T-helper 2 cell treated with Interferon-gamma antibody and Interleukin-4, amounts not matched to agents 100 ng/mL and 5 ng/mL, for 36 hours (primary cell): ENCODE data around the gene OXGR1. TPM values are rescaled to one million over a fixed set of nuclear protein-coding genes. Genes with fewer than 3 reads are reported as not detected.
"Not testable (repeated sequence)": the region's sequence is repeated elsewhere in the genome, so short reads cannot be mapped to it uniquely, and the experiment has no call there.

Source experiments
- intact Hi-C: fragments of 100-400 bp; cut with micrococcal nuclease; formaldehyde crosslinking; loops from one replicate; pipeline ENCODE4 v1.15.1; 2023
- total RNA-seq: library from RNA; stranded (reverse); gene quantifications from 2 replicates; pipeline ENCODE4 v1.2.3, GENCODE V29; 2022

Gene OXGR1
- total RNA-seq, 1 donor from 2014 or later: not detected

- intact Hi-C loops: no loop called here
Measured at GRCh38 chr13:97005625-97006262, 11.5 kb upstream of the OXGR1 start.

DNA sequence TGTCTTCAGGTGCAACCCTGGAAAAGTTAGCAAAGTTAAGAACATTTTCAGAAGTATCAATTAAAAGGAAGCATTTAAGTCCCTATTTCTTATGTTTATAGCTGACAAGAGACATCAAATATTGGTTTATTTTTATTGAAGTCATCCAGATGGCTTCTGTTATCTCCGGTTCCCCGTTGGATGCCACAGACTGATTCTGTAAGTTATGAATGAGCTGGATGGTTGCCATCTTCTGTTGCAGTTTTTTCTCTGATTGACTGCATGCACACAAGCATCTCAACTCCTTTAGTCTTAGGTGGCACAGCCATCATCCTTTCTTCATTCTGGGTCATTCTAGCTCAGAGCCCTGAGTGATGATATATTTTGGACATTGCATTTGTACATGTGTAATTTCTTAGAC, 10.6 kb upstream of the OXGR1 start:
- intact Hi-C loops: no loop called here

DNA sequence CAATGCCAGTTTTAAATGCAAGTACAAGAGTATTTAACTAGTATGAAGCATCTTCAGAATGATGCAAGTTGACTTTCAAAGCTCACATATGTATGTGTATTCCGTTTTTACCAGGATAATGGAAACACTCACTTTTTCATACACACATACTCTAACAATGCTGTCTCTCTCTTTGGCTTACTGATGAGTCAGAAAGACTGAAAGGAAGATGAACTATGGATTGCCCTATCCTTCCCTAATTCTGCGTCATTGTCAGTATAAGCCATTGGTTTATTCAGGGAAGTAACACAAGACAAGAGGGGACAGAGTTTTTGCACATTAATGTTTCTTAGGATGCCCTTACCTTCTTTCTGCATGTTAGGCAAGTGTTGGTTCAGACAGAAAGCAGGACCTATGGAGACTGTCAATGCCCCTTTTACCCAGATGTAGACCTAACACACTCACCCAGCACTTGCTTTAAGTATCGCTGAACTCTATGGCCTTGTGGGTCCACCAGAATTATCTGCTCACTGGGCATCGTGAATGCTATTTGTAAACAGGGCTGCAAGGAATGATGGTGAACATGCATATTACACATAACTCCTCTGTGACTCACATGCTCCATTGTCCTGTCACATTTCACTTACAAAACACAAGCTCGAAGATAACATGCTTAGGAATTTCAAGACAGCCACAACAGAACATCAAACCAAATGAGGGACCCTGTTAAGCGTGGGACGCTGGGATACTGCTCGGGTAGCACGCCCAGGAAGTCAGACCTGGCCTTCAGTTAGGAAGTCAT, 10.0 kb upstream of the OXGR1 start:
- intact Hi-C loops: no loop called here

- intact Hi-C loops: no loop called here
Measured at GRCh38 chr13:97003071-97003470, 8.8 kb upstream of the OXGR1 start.

DNA sequence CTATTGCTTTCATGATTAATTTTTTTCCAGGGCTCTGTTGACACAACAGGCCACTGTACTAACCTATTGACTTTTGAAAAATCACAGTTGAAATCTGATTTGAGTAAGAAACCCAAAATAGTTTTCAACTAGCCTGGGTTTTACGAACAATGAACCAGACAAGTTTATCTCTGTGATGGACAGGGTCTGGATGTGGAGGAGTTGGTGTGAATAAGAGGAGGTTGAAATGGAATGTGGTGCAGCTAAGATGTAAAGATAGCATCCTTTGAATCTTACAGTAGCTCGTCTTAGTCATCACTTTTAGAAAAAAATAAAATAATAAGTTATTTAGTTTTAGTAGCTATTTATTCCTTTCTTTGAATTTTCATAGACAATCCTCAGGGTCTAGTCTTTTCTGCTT, 8.3 kb upstream of the OXGR1 start:
- intact Hi-C loops: no loop called here

GRCh38 chr13:97001636-97002035, 7.4 kb upstream of the OXGR1 start:
- intact Hi-C loops: no loop called here

DNA sequence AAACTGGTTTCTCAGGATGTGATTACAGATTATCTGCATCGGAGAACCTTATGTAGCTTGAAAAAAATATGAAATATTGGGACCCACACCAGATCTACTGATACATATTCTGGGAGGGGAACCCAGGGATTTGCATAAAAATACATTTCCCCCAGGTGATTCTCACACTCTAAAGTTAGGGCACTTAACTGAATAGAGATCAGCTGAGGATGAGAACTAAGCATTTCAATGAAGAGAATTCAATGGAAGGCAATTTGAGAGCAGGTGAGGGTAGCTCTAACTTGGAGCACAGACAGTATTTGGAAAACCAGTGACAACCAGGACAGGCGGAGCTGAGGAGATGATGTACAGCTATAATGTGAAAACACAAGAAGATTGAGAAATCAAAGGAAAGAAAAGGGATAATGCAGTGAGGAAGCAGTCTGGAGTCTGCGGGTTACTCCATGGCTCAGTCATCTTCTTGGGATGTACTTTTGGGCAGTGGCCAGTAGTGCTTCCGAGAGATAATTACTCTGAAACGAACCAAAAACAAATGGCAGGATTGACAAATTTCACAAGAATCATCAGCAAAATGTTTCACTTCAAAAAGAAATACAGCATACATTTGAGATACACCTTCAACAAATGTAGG, 6.1 kb upstream of the OXGR1 start:
- intact Hi-C loops: no loop called here

DNA sequence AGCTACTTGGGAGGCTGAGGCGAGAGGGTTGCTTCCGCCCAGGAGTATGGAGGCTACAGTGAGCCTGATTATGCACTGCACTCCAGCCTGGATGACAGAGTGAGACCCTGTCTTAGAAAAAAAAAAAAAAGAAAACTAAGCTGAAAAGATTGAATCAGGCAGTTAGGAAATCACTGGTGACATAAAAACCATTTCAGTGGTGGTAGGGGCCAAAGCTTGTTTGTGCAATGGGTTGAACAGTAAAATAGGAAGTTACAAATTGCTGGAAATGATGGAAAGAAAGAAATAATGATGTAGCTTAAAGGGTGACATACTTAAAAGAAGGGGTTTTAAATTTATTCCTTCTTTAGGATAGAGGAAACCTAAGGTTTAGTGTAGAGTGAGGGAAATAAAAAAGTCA, 4.8 kb upstream of the OXGR1 start:
- intact Hi-C loops: no loop called here

DNA sequence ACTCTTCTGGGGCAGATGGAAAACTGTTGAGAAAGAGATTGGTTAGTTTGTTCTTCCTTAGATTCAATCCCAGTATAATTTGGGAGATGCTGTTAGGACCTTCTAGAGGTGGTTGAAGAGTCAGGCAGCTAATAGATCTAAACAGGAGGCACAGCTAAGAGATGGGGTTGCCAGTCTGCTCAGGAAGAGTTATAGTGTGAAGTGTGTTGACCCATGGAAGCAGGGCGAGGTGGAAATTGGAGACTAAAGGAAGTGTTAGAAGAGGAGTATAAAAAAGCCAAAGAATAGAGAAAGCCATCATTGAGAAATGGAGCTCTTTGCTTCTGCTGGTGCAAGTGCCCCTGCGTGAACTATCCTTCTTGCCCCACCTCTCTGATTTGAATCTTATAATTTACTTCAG, 3.8 kb upstream of the OXGR1 start:
- intact Hi-C loops: no loop called here

GRCh38 chr13:96996886-96997285, 2.6 kb upstream of the OXGR1 start:
- intact Hi-C loops: no loop called here

DNA sequence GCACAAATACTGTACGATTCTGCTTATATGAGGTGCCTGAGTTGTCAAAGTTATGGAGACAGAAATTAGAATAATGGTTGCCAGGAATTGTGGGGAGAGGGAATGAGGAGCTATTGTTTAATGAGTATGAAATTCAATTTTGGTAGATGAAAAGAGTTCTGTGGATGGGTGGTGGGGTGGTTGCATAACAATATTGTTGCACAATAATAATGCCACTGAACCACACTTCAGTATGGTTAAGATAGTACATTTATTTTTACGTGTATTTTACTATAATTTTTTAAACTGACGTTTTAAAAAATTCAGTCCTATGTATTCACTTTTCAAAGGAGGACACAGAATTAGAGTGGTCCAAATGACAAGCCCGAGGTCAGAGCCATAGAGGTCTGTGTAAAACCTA, 1.8 kb upstream of the OXGR1 start:
- intact Hi-C loops: no loop called here

GRCh38 chr13:96994858-96995243, 575 bp upstream of the OXGR1 start:
- intact Hi-C loops: no loop called here

GRCh38 chr13:96993634-96994016, 651 bp downstream of the OXGR1 start:
- intact Hi-C loops: no loop called here

DNA sequence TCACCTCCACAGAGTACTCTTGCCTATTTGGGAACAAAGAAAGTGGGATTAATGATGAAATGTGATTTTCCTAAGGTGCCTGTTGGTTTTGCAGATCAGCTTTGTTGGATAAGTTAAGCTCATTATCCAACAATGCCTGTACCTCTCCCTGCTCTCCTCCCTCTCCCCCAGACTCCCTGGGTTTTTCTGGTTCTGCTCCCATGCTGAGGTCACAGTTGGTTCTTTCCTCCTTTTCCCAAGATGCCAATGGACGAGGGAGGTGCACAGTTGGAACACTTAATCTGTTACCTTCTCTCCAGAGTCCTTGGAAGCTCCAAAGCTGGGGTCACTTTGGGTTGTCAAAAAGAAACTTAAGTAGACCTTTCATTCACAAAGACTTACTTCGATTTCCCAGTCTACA, 1.6 kb downstream of the OXGR1 start:
- intact Hi-C loops: no loop called here

DNA sequence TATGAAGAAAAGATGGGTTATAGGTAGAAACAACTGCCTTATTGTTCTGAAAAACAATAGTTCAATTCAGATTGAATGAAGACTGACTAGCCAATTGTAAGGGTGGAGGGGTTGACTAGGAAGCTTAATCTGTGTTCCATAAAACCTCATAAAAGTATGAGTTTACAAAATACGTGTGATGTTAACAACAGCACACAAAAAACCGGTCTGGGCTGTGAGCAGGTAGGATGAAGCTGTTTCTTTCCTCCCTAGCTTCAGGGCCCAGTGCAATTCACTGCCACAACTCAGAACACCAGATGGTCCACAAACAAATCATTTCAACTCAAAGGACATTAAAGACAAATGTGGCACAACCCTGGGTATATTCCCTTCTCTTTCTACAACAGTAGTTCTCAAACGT, 3.2 kb downstream of the OXGR1 start:
- intact Hi-C loops: no loop called here

DNA sequence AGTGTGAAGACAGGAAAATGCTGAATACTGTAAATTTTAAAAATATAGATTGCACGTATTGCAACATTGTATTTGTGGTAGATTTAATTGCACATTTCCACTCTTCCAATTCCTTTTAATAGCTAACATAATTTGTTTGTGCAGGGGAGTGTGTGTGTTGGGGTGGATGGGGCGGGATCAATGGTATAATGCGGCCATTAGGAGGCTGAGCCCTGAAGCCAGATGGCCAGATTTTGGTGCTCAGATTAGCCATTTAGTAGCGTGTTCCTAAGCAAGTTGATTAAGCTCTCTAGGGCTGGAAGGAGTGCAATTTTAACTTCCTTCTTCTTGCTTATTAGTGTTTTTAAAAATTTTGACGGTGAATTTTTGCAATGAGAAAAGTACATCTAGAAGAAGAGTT, 5.8 kb downstream of the OXGR1 start:
- intact Hi-C loops: no loop called here

DNA sequence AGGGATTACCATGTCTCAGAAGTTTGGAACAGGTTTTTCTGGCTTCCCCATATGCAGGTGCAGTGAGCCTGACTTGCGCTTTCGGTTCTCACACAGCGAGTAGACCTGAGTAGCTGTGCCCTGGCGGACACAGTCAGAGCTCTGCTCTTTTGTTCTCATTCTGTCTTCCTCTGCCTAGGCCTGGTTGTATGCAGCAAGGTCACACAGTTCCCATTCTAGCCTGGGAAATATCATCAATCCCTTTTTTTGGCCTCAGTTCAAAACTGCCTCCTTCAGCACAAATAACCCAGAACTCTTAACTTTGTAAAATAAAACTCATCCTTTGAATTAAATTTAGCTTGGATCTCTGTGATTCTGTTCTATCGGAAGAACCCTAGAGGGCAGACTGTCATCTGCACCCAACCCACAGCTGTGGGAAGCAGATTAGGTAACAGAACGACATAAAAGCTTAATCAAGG, 10.2 kb downstream of the OXGR1 start:
- intact Hi-C loops: no loop called here

- intact Hi-C loops: no loop called here
Measured at GRCh38 chr13:96982672-96983071, 11.6 kb downstream of the OXGR1 start.

- intact Hi-C loops: not testable (repeated sequence)
Measured at GRCh38 chr13:96979861-96980260, 14.4 kb downstream of the OXGR1 start.

DNA sequence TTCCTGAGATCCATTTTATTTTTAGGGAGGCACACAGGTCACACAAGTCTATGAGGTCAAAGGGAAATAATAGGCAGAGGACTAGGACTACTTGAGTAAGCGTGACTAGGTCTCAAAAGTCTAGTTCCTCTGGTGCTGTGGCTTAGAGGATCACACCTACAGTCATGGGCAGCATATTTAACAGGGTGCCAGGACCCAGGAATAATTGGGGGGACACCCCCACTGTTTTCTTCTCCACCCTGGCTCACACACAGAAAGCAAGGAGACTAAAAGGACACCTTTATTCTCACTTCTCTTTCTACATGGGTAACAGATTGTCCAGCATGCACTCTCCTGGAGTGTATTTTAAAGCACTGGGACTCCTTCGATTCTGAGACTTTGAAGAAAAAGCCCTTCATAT, 26.2 kb downstream of the OXGR1 start:
- intact Hi-C loops: no loop called here

DNA sequence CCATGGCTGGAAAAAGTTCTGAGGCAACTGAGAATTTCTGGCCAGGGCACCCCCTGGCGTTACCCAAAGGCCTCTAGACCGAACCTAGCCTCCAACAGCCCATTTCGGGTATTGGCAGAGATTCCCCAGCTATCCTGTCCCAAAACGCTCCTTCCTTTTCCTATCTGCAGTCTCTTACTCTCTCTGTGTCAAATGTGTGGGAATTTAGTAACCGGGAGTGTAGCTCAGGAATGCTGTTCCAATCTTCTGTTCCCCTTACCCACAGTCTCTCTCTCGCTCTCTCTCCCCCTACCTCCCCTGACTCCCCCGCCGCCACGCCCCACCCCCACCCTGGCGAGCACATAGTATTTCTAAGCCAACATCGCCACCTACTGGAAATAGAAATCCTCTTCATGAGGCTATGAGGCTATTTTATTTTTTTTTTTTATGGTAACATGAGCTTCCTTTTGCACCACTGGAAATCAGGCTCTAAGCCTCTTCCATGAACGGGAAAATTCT, 27.0 kb downstream of the OXGR1 start:
- intact Hi-C loops: no loop called here

DNA sequence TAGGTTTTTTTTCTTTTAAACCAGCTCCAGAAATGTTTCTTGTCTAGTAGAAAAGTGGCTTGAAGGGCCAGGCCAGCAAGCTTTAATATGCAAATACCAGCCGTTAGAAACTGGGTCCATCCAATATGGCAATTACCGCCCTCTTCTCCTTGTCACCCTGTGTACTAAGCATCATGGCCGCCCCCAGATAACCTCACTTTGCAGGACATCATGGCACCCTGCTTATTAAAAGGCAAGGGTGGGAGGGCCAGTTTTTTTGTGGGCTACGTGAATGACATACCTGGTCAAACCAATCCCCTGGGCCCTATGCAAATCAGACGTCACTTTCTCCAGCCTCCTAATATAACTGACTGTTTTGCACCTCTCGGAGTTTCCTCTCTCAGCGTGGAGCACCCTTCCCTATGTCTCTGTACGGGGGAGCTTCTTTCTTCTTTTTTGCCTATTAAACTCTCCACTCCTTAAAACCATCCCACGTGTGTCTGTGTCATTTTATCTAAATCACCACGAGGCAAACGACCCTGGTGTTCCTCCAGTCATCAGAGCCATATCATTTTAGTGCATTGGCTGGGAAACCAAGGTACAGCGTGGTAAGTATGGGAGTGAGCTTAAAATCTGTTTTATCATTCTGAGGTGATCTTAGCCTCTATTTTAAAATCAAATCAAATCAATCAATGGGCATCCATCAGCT, 27.7 kb downstream of the OXGR1 start:
- intact Hi-C loops: no loop called here
